HepG2 (cell line): ENCODE data around the gene VPS9D1. TPM values are rescaled to one million over a fixed set of nuclear protein-coding genes. Genes with fewer than 3 reads are reported as not detected.

Experiments used
- ATAC-seq: fragments of 200-7000 bp; cut with Tn5 transposase; 3 replicates; pipeline ENCODE4 v1.9.1; 2020; ENCODE audit warnings: mild to moderate bottlenecking, moderate library complexity
- BruUV-seq: library from RNA; stranded (reverse); fragments of 400-500 nt; replicated peaks from 2 replicates; lab custom pipeline; 2021; lab: Mats Ljungman, UMichigan
- CTCF ChIA-PET: fragments of 300-600 bp; formaldehyde crosslinking; extraction: SDS; loops from one replicate; lab custom pipeline; 2021; ENCODE audit warnings: low total read pairs, inconsistent platforms, low intra/inter-chr PET ratio; lab: Yijun Ruan, JAX
- POLR2A ChIA-PET: fragments of 350-600 bp; sonication (Branson Sonifier 250); formaldehyde crosslinking; loops from one replicate; lab custom pipeline; 2020; ENCODE audit warnings: antibody characterized with exemption, inconsistent platforms; lab: Yijun Ruan, JAX
- DNase-seq: peaks from one replicate; pipeline ENCODE4 v3.0.0-alpha.2; 2015; ENCODE audit warnings: low spot score
- FAIRE-seq: peaks from 3 replicates; lab custom pipeline; 2011; peaks lifted over from hg19 to GRCh38; lab: Jason Lieb, UNC
- H2AFZ ChIP-seq: one replicate; pipeline ENCODE4 v1.6.1; 2011; ENCODE audit warnings: low read length, inconsistent platforms
- H3K27ac ChIP-seq: fragments of 300-600 bp; 3 replicates; pipeline ENCODE4 v1.8.0; 2011; ENCODE audit warnings: mixed run types, mild to moderate bottlenecking, mixed read lengths, low read length, inconsistent platforms; ENCODE audit not compliant: insufficient read depth; ENCODE audit errors: extremely low read length
- H3K27me3 ChIP-seq, 2 experiments: fragments of 200-600 bp in 1 of 2; 2 replicates in 1 of 2; 3 replicates in 1 of 2; pipeline versions ENCODE4 v1.6.0 to v1.8.0; 2011; ENCODE audit warnings: low read length in 2 of 2, mild to moderate bottlenecking in 2 of 2, moderate library complexity in 2 of 2, inconsistent platforms in 1 of 2; ENCODE audit not compliant: insufficient read depth in 2 of 2, control insufficient read depth in 1 of 2
- H3K36me3 ChIP-seq, 2 experiments: fragments of 200-600 bp in 1 of 2; replicated peaks in 1 of 2; 2 replicates in 1 of 2; 3 replicates in 1 of 2; pipeline versions ENCODE4 v1.5.1 to v1.8.0; 2011; ENCODE audit warnings: low read length in 2 of 2, inconsistent platforms in 1 of 2; ENCODE audit not compliant: insufficient read depth in 2 of 2, control insufficient read depth in 1 of 2
- H3K4me1 ChIP-seq: 2 replicates; pipeline ENCODE4 v1.5.1; 2012; ENCODE audit warnings: low read length, inconsistent platforms; ENCODE audit not compliant: insufficient read depth
- H3K4me2 ChIP-seq: 2 replicates; pipeline ENCODE4 v1.6.0; 2011; ENCODE audit warnings: low read depth, low read length, inconsistent platforms
- H3K4me3 ChIP-seq, 3 experiments: fragments of 200-600 bp in 1 of 3; sonication (generic), shearing (Covaris generic) in 1 of 3; replicated peaks in 1 of 3; 2 replicates each; pipeline ENCODE4 v1.5.1; 2011 to 2016; ENCODE audit warnings: low read length in 3 of 3, inconsistent platforms in 2 of 3, low read depth in 2 of 3, mild to moderate bottlenecking in 2 of 3, control low read depth in 1 of 3, mixed read lengths in 1 of 3; ENCODE audit not compliant: insufficient read depth in 1 of 3
- H3K79me2 ChIP-seq: one replicate; pipeline ENCODE4 v1.6.1; 2011; ENCODE audit warnings: low read length, inconsistent platforms; ENCODE audit not compliant: insufficient read depth
- H3K9ac ChIP-seq: 2 replicates; pipeline ENCODE4 v1.6.0; 2011; ENCODE audit warnings: mild to moderate bottlenecking, low read depth, low read length, inconsistent platforms; ENCODE audit not compliant: insufficient read depth
- H3K9me3 ChIP-seq: 2 replicates; pipeline ENCODE4 v1.5.1; 2012; ENCODE audit warnings: mild to moderate bottlenecking, low read length
- H4K20me1 ChIP-seq: 2 replicates; pipeline ENCODE4 v1.6.0; 2011; ENCODE audit warnings: inconsistent platforms, mild to moderate bottlenecking, low read length, moderate library complexity; ENCODE audit not compliant: insufficient read depth
- CBX5 ChIP-seq: sonication (generic); formaldehyde crosslinking; IDR thresholded peaks from 2 replicates; pipeline ENCODE4 v1.4.0; 2020; ENCODE audit warnings: missing genetic modification reagents, borderline replicate concordance
- CEBPG ChIP-seq: IDR thresholded peaks from 2 replicates; pipeline ENCODE4 v1.6.1; 2016
- CERS6 ChIP-seq: sonication (generic); formaldehyde crosslinking; IDR thresholded peaks from 2 replicates; pipeline ENCODE4 v1.5.0; 2020; ENCODE audit warnings: missing genetic modification reagents
- DR1 ChIP-seq: sonication (generic); formaldehyde crosslinking; IDR thresholded peaks from 2 replicates; pipeline ENCODE4 v1.8.0; 2021; ENCODE audit warnings: mild to moderate bottlenecking, missing genetic modification reagents, inconsistent platforms
- ESRRA ChIP-seq: sonication (generic); formaldehyde crosslinking; IDR thresholded peaks from 2 replicates; pipeline ENCODE4 v1.5.1; 2020; ENCODE audit warnings: mild to moderate bottlenecking, low read depth, missing genetic modification reagents
- ETV5 ChIP-seq: IDR thresholded peaks from 2 replicates; pipeline ENCODE4 v1.6.1; 2018; ENCODE audit warnings: missing biosample characterization, missing genetic modification reagents, inconsistent platforms, borderline replicate concordance
- FLYWCH1 ChIP-seq: sonication (generic); formaldehyde crosslinking; IDR thresholded peaks from 2 replicates; pipeline ENCODE4 v1.8.1; 2023; ENCODE audit warnings: mild to moderate bottlenecking, missing genetic modification reagents
- HNF4A ChIP-seq: sonication (generic); formaldehyde crosslinking; IDR thresholded peaks from 2 replicates; pipeline ENCODE4 v1.4.0; 2020; ENCODE audit warnings: missing genetic modification reagents
- POLR2AphosphoS2 ChIP-seq: IDR thresholded peaks from 2 replicates; pipeline ENCODE4 v1.6.1; 2011; ENCODE audit warnings: low read depth, low read length, improper control_type of control experiment
- SIN3A ChIP-seq: IDR thresholded peaks from 2 replicates; pipeline ENCODE4 v1.6.1; 2011; ENCODE audit warnings: low read depth, mild to moderate bottlenecking, control low read depth, low read length, borderline replicate concordance
- STAT5B ChIP-seq: sonication (generic); formaldehyde crosslinking; IDR thresholded peaks from 2 replicates; pipeline ENCODE4 v1.4.0; 2020; ENCODE audit warnings: missing genetic modification reagents
- TAF15 ChIP-seq: fragments of 200-400 bp; formaldehyde crosslinking; IDR thresholded peaks from one replicate; pipeline ENCODE4 v1.6.1; 2018; ENCODE audit warnings: mild to moderate bottlenecking, low read depth, low read length; ENCODE audit not compliant: poor library complexity, severe bottlenecking
- TFDP1 ChIP-seq: IDR thresholded peaks from 2 replicates; pipeline ENCODE4 v1.6.1; 2016; ENCODE audit warnings: missing compliant biosample characterization, missing genetic modification reagents, borderline replicate concordance
- TFDP2 ChIP-seq: sonication (generic); formaldehyde crosslinking; IDR thresholded peaks from 2 replicates; pipeline ENCODE4 v1.4.0; 2020; ENCODE audit warnings: missing genetic modification reagents
- THAP8 ChIP-seq: sonication (generic); formaldehyde crosslinking; IDR thresholded peaks from 2 replicates; pipeline ENCODE4 v1.5.1; 2020; ENCODE audit warnings: missing genetic modification reagents, mild to moderate bottlenecking, borderline replicate concordance
- ZNF670 ChIP-seq: sonication (generic); formaldehyde crosslinking; IDR thresholded peaks from 2 replicates; pipeline ENCODE4 v1.8.0; 2022; ENCODE audit warnings: mild to moderate bottlenecking, missing genetic modification reagents, borderline replicate concordance
- ZNF678 ChIP-seq: sonication (generic); formaldehyde crosslinking; IDR thresholded peaks from 2 replicates; pipeline ENCODE4 v1.4.0; 2020; ENCODE audit warnings: mild to moderate bottlenecking, missing genetic modification reagents
- ZNF777 ChIP-seq: sonication (generic); formaldehyde crosslinking; IDR thresholded peaks from 2 replicates; pipeline ENCODE4 v1.4.0; 2020; ENCODE audit warnings: missing genetic modification reagents
- ZSCAN21 ChIP-seq: sonication (generic); formaldehyde crosslinking; IDR thresholded peaks from 2 replicates; pipeline ENCODE4 v1.8.0; 2022; ENCODE audit warnings: mild to moderate bottlenecking, missing genetic modification reagents, moderate library complexity, borderline replicate concordance
- WGBS: methylation state at CpG from one replicate; pipeline ENCODE4 v1.1.6; 2017; ENCODE audit warnings: low lambda C conversion rate; 5-methylcytosine and 5-hydroxymethylcytosine counted together
- in situ Hi-C: cut with HindIII; loops from 2 replicates; pipeline ENCODE4 v1.10.0; 2017; ENCODE audit warnings: low pct_unique_long_range_greater_than_20kb; ENCODE audit not compliant: extremely low pct_ligation_motif_present
- intact Hi-C: fragments of 100-400 bp; cut with micrococcal nuclease; formaldehyde crosslinking; loops from one replicate; pipeline ENCODE4 v1.10.0; 2022; ENCODE audit not compliant: unreplicated experiment
- polyA plus RNA-seq, 8 experiments: library from polyadenylated mRNA; depleted of rRNA in 3 of 8; stranded (reverse) in 7 of 8; unstranded in 1 of 8; fragments of >200 nt; fragmentation: Illumina TruSeq in 4 of 8; extraction: Trizol in 4 of 8; gene quantifications; 2 replicates each; pipeline versions ENCODE4 v1.2.1 to v1.2.3, GENCODE V29; 2011 to 2016; ENCODE audit warnings: low read depth in 4 of 8, missing spikeins in 1 of 8, mixed read lengths in 1 of 8; ENCODE audit not compliant: insufficient read depth in 1 of 8
- total RNA-seq, 5 experiments: library from RNA; depleted of rRNA; stranded (reverse); fragments of >200 nt; fragmentation: Illumina TruSeq; extraction: Trizol; gene quantifications; 2 replicates each; pipeline ENCODE4 v1.2.3, GENCODE V29; 2016; ENCODE audit warnings: low read depth in 1 of 5

Gene VPS9D1
- total and polyA plus RNA-seq, 2 of the 13 experiments (the other 11 are each of a cell fraction or from before 2014, with no cell fraction given) = 10.1 to 13.2 TPM

GRCh38 chr16:89721546-89722391, 1.1 kb upstream of the VPS9D1 start:
- BruUV-seq = no TSS peak
- Histone ChIP-seq H3K79me2 (peaks cover 18% of the 10 kb centered on the region), H3K36me3 (peaks cover 11 to 22% of the 10 kb centered on the region in 2 experiments), H3K27me3 (no peaks in the 10 kb centered on the region; a peak in 1 of 5 replicates), H4K20me1 (peaks cover 6% of the 10 kb centered on the region; the same call in 1 of the 2 replicates), H3K4me3 (peak overlapping the region; percentile 72 to 89 (median 82)), H3K4me2 (peak overlapping the region; percentile 95), H2AFZ (no peak overlapping the region), H3K27ac (peak overlapping the region; percentile 97), H3K4me1 (peaks cover 39% of the 10 kb centered on the region), H3K9ac (peak overlapping the region; percentile 97), H3K9me3 (no peaks in the 10 kb centered on the region)
- no peak for FAIRE-seq
- ChIA-PET POLR2A (no interaction called here), CTCF (no interaction called here)
- intact Hi-C loops = loop anchor here (1.0 kb wide), 1 partner anchor 15 kb away; no protein-coding TSS in a partner anchor
- ATAC-seq = peak; percentile 39
- 3% methylated on average over 37 of the region's 112 CpGs for WGBS
- DNase-seq = no peak
- in situ Hi-C loops = no loop called here
- TF ChIP-seq THAP8 (CRISPR knock-in tag) = 0 out of 2 replicates have a peak, but pooled peaks have one; percentile 57
- TF ChIP-seq CERS6 (CRISPR knock-in tag) = no peak
- TF ChIP-seq ZNF670 (CRISPR knock-in tag) = peak; percentile 53; the same call in 1 of the 2 replicates
- 0 out of 2 replicates have a peak, but pooled peaks have one; percentile 13 for TF ChIP-seq ZSCAN21
- TF ChIP-seq TFDP1 (CRISPR knock-in tag) = peak; percentile 11; the same call in 1 of the 2 replicates
- peak; percentile 48 for TF ChIP-seq ESRRA
- TF ChIP-seq ZNF777 (CRISPR knock-in tag) = peak; percentile 78
- 0 out of 2 replicates have a peak, but pooled peaks have one; percentile 42 for TF ChIP-seq CBX5 (CRISPR knock-in tag)
- TF ChIP-seq HNF4A (CRISPR knock-in tag) = no peak
- TF ChIP-seq ZNF678 (CRISPR knock-in tag) = 0 out of 2 replicates have a peak, but pooled peaks have one; percentile 6
- TF ChIP-seq FLYWCH1 = no peak
- no peak for TF ChIP-seq POLR2AphosphoS2
- peak; percentile 18; the same call in 1 of the 2 replicates for TF ChIP-seq TFDP2 (CRISPR knock-in tag)
- TF ChIP-seq TAF15 = peak; percentile 13
- 0 out of 2 replicates have a peak, but pooled peaks have one; percentile 7 for TF ChIP-seq ETV5 (CRISPR knock-in tag)
- no peak for TF ChIP-seq CEBPG
- peak; percentile 61; the same call in 1 of the 2 replicates for TF ChIP-seq SIN3A
- no peak for TF ChIP-seq DR1 (CRISPR knock-in tag)
- TF ChIP-seq STAT5B (CRISPR knock-in tag) = 0 out of 2 replicates have a peak, but pooled peaks have one; percentile 27
